Upper lobe of left lung (tissue), 6 donors: ENCODE data around the gene SELENON. TPM values are rescaled to one million over a fixed set of nuclear protein-coding genes. Genes with fewer than 3 reads are reported as not detected.
"Not testable (repeated sequence)": the region's sequence is repeated elsewhere in the genome, so short reads cannot be mapped to it uniquely, and the experiment has no call there.

Experiments
- ATAC-seq, 2 donors: fragments of 200-7000 bp; cut with Tn5 transposase; one replicate each; pipeline ENCODE4 v1.9.1; 2022; ENCODE audit warnings: mild to moderate bottlenecking in 2 of 2, moderate library complexity in 2 of 2; ENCODE audit not compliant: low FRiP score in 2 of 2
- DNase-seq, 2 donors: peaks; one replicate each; pipeline ENCODE4 v3.0.0-alpha.2; 2019 to 2020
- H3K27ac ChIP-seq, 4 donors: fragments of 200-600 bp; sonication (generic); one replicate each; pipeline ENCODE4 v1.5.1; 2016 to 2019
- H3K27me3 ChIP-seq, 4 donors: fragments of 200-600 bp; sonication (generic); one replicate each; pipeline ENCODE4 v1.5.1; 2017 to 2019
- H3K36me3 ChIP-seq, 4 donors: fragments of 200-600 bp; sonication (generic); one replicate each; pipeline ENCODE4 v1.5.1; 2016 to 2019
- H3K4me1 ChIP-seq, 4 donors: fragments of 200-600 bp; sonication (generic); one replicate each; pipeline ENCODE4 v1.5.1; 2018 to 2019
- H3K4me3 ChIP-seq, 4 donors: fragments of 200-600 bp; sonication (generic); one replicate each; pipeline ENCODE4 v1.5.1; 2017 to 2019; ENCODE audit warnings: mild to moderate bottlenecking in 2 of 4, moderate library complexity in 1 of 4
- H3K9me3 ChIP-seq, 4 donors: fragments of 200-600 bp; sonication (generic); one replicate each; pipeline ENCODE4 v1.5.1; 2018 to 2019
- EP300 ChIP-seq, 4 donors: sonication (generic); formaldehyde crosslinking; IDR thresholded peaks; one replicate each; pipeline ENCODE4 v1.5.1; 2017; ENCODE audit warnings: antibody characterized with exemption in 4 of 4, control low read depth in 2 of 4
- POLR2A ChIP-seq, 4 donors: fragments of 450-650 bp; IDR thresholded peaks; one replicate each; pipeline ENCODE4 v1.5.1; 2016 to 2017; ENCODE audit warnings: antibody characterized with exemption in 4 of 4, mild to moderate bottlenecking in 2 of 4
- POLR2AphosphoS5 ChIP-seq, 2 donors: sonication (generic); formaldehyde crosslinking; IDR thresholded peaks; one replicate each; pipeline ENCODE4 v1.5.1; 2017; ENCODE audit warnings: antibody characterized with exemption in 2 of 2
- WGBS, 2 donors: methylation state at CpG; one replicate each; pipeline ENCODE4 v1.1.5; 2017 to 2018; 5-methylcytosine and 5-hydroxymethylcytosine counted together
- total RNA-seq, 6 donors: library from RNA; depleted of rRNA in 4 of 6; stranded (reverse); fragments of >200 nt in 4 of 6; gene quantifications; one replicate each; pipeline versions ENCODE4 v1.1.0 to v1.2.1, GENCODE V29; 2016 to 2021
- TF ChIP-seq, protein P1 (sequence below), 6 experiments: fragments of 450-650 bp in 4 of 6; fragments of 200-600 bp in 2 of 6; sonication (generic) in 2 of 6; IDR thresholded peaks; one replicate each; pipeline ENCODE4 v1.5.1; 2016 to 2019; ENCODE audit warnings: antibody characterized with exemption in 6 of 6
- donor health status: DM: no; HTN: no; CAD: no; lungs with moderate emphysema.
- donor health status: DM: no; HTN: yes; CAD: no; lungs with severe emphysema.

Gene SELENON
- total RNA-seq, 6 donors from 2014 or later, result 22.0 to 91.1 (median 60.5) TPM

DNA sequence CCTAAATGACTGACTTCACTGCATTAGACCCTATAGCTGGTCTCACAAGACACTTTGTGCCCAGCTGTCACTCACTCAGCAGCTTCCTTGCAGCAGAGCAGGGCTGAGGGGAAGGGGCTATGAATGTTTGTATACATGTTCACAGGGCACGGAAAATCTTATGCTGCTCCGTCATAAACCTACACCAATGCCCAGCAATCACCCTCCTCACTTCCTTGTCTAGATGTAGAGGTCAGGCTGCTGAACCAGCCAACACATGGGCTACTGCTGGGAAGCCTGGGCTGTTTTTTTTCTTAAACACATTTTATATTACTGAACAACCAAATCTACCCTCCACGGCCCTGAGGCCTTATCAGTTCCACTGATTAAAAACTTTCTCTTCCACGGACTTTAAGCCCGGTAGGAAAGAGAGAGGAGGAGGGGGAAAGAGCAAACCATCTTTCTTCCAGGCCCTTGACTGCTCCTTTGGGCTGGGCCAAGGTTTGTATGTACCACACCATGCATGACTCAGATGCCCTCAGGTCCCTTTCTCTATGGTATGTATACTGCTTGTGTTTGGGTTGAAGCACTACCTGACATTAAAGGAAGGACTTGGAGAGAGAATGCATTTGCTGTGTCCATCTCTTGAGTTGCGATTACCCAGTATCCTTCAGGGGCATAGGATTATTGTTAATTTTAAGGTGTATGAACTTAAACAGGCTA is 32.5 kb downstream of the SELENON start:
- no peak for ATAC-seq
- H3K9me3 ChIP-seq, result no peaks in the 10 kb centered on the region
- H3K36me3 ChIP-seq, result peaks cover 35 to 68% (median 57%) of the 10 kb centered on the region in 4 donors
- WGBS, 2 donors, result 74 to 85% methylated on average over 6 of the region's 6 CpGs
- no peak overlapping the region for H3K27ac ChIP-seq
- H3K4me1 ChIP-seq, result no peaks in the 10 kb centered on the region
- TF ChIP-seq EP300 (IDR thresholded peaks at IDR 0.05) (no peak), POLR2AphosphoS5 (IDR thresholded peaks at IDR 0.05) (no peak), POLR2A (IDR thresholded peaks at IDR 0.05) (no peak)
- TF ChIP-seq, protein P1, sequence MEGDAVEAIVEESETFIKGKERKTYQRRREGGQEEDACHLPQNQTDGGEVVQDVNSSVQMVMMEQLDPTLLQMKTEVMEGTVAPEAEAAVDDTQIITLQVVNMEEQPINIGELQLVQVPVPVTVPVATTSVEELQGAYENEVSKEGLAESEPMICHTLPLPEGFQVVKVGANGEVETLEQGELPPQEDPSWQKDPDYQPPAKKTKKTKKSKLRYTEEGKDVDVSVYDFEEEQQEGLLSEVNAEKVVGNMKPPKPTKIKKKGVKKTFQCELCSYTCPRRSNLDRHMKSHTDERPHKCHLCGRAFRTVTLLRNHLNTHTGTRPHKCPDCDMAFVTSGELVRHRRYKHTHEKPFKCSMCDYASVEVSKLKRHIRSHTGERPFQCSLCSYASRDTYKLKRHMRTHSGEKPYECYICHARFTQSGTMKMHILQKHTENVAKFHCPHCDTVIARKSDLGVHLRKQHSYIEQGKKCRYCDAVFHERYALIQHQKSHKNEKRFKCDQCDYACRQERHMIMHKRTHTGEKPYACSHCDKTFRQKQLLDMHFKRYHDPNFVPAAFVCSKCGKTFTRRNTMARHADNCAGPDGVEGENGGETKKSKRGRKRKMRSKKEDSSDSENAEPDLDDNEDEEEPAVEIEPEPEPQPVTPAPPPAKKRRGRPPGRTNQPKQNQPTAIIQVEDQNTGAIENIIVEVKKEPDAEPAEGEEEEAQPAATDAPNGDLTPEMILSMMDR (IDR thresholded peaks at IDR 0.05), result no peak
- H3K27me3 ChIP-seq, result no peaks in the 10 kb centered on the region
- DNase-seq, result no peak
- no peak overlapping the region for H3K4me3 ChIP-seq

DNA sequence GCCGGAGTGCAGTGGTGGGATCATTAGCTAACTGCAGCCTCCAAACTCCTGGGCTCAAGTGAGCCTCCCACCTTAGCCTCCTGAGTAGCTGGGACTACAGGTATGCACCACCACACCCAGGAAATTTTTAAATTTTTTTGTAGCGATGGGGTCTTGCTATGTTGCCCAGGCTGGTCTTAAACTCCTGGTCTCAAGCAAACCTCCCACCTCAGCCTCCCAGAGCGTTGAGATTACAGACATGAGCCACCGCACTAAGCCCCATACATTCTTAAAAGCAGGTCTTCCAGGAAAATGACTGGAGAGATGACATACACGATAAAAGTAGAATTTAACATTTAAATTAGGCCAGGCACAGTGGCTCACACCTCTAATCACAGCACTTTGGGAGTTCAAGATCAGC is 33.2 kb downstream of the SELENON start:
- Histone ChIP-seq H3K4me3 (no peak overlapping the region), H3K9me3 (no peaks in the 10 kb centered on the region), H3K36me3 (peaks cover 32 to 61% (median 51%) of the 10 kb centered on the region in 4 donors), H3K27me3 (no peaks in the 10 kb centered on the region), H3K27ac (no peak overlapping the region), H3K4me1 (no peaks in the 10 kb centered on the region)
- TF ChIP-seq POLR2AphosphoS5 (IDR thresholded peaks at IDR 0.05), result no peak
- TF ChIP-seq, protein P1 (IDR thresholded peaks at IDR 0.05), result no peak
- ATAC-seq (no peak), DNase-seq (no peak)
- WGBS, 2 donors, result 95 to 97% methylated on average over 5 of the region's 5 CpGs

DNA sequence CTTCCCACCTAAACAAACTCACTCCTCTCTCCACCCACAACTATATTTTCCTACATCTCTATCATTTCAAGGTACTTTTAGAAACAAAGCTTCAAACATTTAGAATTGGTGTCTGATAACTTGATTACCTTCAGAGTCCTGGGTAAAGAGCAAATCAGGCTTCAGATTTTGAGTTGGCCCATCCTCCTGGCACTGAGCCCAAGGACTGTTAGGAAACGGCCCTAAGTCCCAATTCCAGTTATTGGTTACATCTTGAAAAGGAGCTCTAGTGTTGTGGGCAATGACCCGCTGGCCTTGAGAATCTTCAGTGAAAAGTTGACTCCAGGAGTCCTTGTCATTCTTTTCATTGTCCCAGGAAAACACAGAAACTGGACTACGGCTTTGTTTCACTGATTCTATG is 34.9 kb downstream of the SELENON start:
- Histone ChIP-seq H3K4me1 (no peaks in the 10 kb centered on the region), H3K27ac (no peak overlapping the region), H3K27me3 (no peaks in the 10 kb centered on the region), H3K36me3 (peaks cover 25 to 44% (median 38%) of the 10 kb centered on the region in 4 donors), H3K9me3 (no peaks in the 10 kb centered on the region), H3K4me3 (no peak overlapping the region)
- DNase-seq, result no peak
- ATAC-seq, result no peak
- no peak for TF ChIP-seq POLR2AphosphoS5 (IDR thresholded peaks at IDR 0.05)
- TF ChIP-seq, protein P1 (IDR thresholded peaks at IDR 0.05), result no peak
- TF ChIP-seq EP300 (IDR thresholded peaks at IDR 0.05), result no peak
- WGBS, 2 donors, result 63 to 73% methylated on average over 3 of the region's 3 CpGs

DNA sequence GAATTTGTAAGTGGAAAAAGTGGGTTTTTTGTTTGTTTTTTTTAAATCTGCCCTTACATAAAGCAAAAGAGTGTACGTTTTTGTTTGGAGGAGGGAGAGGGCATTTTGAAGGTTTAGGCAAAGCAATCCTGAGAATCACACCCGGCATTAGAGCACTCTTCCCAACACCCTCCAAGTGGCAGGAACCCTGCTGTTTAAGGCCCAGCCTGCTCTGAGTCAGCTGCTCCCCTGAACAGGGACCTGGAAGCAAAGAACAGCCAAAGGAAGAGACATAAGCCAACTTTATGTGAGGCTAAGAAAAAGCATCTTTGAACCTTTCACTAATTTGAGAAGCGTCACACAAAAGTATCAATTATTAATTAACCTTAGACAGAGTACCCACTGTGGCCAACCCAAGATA is 36.7 kb downstream of the SELENON start:
- Histone ChIP-seq H3K27ac (no peak overlapping the region), H3K27me3 (no peaks in the 10 kb centered on the region), H3K4me3 (no peak overlapping the region), H3K4me1 (no peaks in the 10 kb centered on the region), H3K36me3 (peaks cover 11 to 28% (median 22%) of the 10 kb centered on the region in 4 donors), H3K9me3 (no peaks in the 10 kb centered on the region)
- ATAC-seq (no peak), DNase-seq (no peak)
- WGBS, 2 donors, result 72 to 84% methylated on average over 3 of the region's 3 CpGs
- no peak for TF ChIP-seq EP300 (IDR thresholded peaks at IDR 0.05)
- no peak for TF ChIP-seq POLR2A (IDR thresholded peaks at IDR 0.05)
- TF ChIP-seq POLR2AphosphoS5 (IDR thresholded peaks at IDR 0.05), result no peak
- TF ChIP-seq, protein P1 (IDR thresholded peaks at IDR 0.05), result no peak

DNA sequence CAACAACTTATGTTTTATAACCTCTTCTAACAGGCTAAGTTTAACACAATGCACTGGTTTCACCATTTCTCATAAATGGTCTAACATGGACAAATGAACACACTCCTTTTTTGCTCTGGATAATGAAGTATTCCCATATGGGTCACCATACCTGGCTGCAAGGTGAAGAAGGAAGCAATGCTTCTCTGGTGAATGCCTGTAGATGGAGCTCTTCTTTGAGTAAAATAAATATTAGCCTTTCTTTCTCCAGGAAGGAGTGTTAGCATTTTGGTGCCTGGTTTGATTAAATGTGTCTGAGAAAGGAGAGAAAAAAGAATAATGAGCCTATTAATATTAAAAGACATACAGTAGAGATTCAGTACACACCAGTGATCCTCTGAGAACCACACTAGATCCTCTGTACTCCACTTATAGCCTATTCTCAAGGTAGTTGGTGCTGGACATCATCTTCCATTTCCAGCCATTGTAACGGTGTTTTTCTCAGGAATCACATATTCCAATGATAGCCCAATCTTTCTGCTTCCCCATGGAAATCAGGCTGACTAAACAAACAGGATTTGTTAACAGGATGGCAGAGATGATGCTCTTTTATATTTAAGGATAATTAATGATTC is 37.4 kb downstream of the SELENON start:
- no peak overlapping the region for H3K4me3 ChIP-seq
- peaks cover 6 to 21% (median 16%) of the 10 kb centered on the region in 4 donors for H3K36me3 ChIP-seq
- no peaks in the 10 kb centered on the region for H3K9me3 ChIP-seq
- DNase-seq, result no peak
- TF ChIP-seq POLR2AphosphoS5 (IDR thresholded peaks at IDR 0.05) (no peak), EP300 (IDR thresholded peaks at IDR 0.05) (no peak), POLR2A (IDR thresholded peaks at IDR 0.05) (no peak)
- TF ChIP-seq, protein P1 (IDR thresholded peaks at IDR 0.05), result peak in 3 of 6 experiments; percentile 32 to 40 (median 38)
- 88 to 89% methylated on average over 1 of the region's 1 CpG for WGBS, 2 donors
- ATAC-seq, result no peak
- H3K4me1 ChIP-seq, result no peaks in the 10 kb centered on the region
- no peaks in the 10 kb centered on the region for H3K27me3 ChIP-seq
- H3K27ac ChIP-seq, result no peak overlapping the region

DNA sequence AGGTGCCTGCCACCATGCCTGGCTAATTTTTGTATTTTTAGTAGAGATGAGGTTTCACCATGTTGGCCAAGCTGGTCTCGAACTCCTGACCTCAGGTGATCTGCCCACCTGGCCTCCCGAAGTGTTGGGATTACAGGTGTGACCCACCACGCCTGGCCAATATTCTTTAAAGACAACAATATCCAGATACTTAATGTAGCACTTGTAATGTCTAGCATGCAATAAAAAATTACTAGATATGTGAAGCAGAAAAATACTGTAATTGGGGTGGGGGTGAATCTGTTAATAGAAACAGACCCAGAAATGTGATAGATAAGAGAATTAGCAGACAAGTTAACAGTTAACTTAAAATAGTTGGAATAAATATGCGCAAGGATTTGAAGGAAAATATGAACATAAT is 39.8 kb downstream of the SELENON start:
- H3K27ac ChIP-seq, H3K4me1 ChIP-seq, ATAC-seq, DNase-seq, H3K9me3 ChIP-seq, H3K4me3 ChIP-seq, H3K36me3 ChIP-seq, H3K27me3 ChIP-seq: not testable (repeated sequence)
- WGBS, 2 donors, result 89 to 96% methylated on average over 4 of the region's 4 CpGs
